ENCODE results near the gene TP53AIP1.

The TP53AIP1 gene

DNA sequence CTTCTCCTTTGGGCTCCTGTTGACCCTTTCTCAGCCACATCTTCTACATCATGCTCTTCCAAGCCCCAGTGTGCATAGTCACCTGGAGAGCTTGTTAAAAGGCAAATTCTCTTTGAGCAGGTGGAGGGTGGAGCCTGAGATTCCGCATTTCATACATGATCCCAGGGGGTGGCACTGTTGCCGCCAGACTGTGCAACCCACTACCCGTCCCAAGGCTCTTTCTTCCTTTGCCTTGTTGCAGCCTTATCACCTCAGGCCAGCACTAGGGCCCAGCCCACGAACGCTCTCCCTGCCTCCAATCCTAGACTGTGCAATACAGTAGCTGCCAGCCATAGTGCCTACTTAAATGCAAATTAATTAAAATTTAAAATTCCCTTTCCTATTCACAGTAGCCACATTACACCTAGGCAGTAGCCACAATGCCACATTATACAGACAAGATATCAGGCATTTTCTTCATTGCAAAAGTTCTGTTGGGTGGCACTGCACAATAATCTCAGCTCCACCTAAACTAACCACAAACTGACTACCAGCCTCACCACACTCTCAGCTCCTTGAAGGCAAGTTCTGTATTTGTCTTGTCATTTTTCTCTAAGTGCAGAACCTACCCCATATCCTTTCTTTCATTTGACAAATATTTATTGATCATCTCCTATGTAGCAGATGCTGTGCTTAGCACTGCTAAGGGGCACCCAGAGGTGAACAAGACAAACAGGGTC lies 56.1 kb downstream of the TP53AIP1 start:
- DNase-seq = no peak

Data from CD4-positive, alpha-beta T cell treated with Interleukin-12 subunit alpha and Interleukin-12 subunit beta, for 1 hour (primary cell).